AG09319 (cell line): ENCODE data around the gene MAGEL2.
"Not testable (repeated sequence)": the region's sequence is repeated elsewhere in the genome, so short reads cannot be mapped to it uniquely, and the experiment has no call there.

Source experiments
- DNase-seq: peaks from one replicate; pipeline ENCODE4 v3.0.0-alpha.2; 2010; ENCODE audit warnings: low read depth; ENCODE audit errors: extremely low read depth
- CTCF ChIP-seq: IDR thresholded peaks from 2 replicates; pipeline ENCODE4 v1.5.1; 2011; ENCODE audit warnings: low read depth, mild to moderate bottlenecking, inconsistent platforms, low read length, moderate library complexity

The MAGEL2 gene

GRCh38 chr15:23602124-23602523 is 45.5 kb downstream of the MAGEL2 start:
- no peak for DNase-seq
- no peak for TF ChIP-seq CTCF

GRCh38 chr15:23599053-23599452 is 48.6 kb downstream of the MAGEL2 start:
- TF ChIP-seq CTCF = no peak
- DNase-seq = no peak

- DNase-seq = not testable (repeated sequence)
These were observed 50.4 kb downstream of the MAGEL2 start for GRCh38 chr15:23597278-23597677.

GRCh38 chr15:23596736-23597135 is 50.9 kb downstream of the MAGEL2 start:
- no peak for DNase-seq
- no peak for TF ChIP-seq CTCF

GRCh38 chr15:23595368-23595767 is 52.3 kb downstream of the MAGEL2 start:
- DNase-seq = no peak
- no peak for TF ChIP-seq CTCF

GRCh38 chr15:23594252-23594770 is 53.4 kb downstream of the MAGEL2 start:
- TF ChIP-seq CTCF = no peak
- no peak for DNase-seq
